Measurements from ENCODE around the gene GNAQ.
"Not testable (repeated sequence)": the region's sequence is repeated elsewhere in the genome, so short reads cannot be mapped to it uniquely, and the experiment has no call there.

Gene GNAQ

GRCh38 chr9:77865385-77866047 lies 166.1 kb downstream of the GNAQ start:
- no peak for DNase-seq

GRCh38 chr9:77864211-77864889 lies 167.3 kb downstream of the GNAQ start:
- no peak for DNase-seq

- not testable (repeated sequence) for DNase-seq
Measured at GRCh38 chr9:77863638-77864037, 168.0 kb downstream of the GNAQ start.

DNA sequence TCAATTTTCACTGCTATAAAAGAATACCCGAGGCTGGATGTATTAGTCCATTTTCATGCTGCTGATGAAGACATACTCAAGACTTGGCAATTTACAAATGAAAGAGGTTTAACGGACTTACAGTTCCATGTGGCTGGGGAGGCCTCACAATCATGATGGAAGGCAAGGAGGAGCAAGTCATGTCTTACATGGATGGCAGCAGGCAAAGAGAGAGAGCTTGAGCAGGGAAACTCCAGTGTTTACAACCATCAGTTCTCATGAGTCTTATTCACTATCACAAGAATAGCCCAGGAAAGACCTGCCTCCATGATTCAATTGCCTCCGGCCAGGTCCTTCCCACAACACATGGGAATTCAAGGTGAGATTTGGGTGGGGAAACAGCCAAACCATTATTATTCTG lies 170.7 kb downstream of the GNAQ start:
- DNase-seq: not testable (repeated sequence)

- peak in 1 of 2 donors; percentile 17 for DNase-seq
Measured at GRCh38 chr9:77857513-77858259, 173.9 kb downstream of the GNAQ start.

DNA sequence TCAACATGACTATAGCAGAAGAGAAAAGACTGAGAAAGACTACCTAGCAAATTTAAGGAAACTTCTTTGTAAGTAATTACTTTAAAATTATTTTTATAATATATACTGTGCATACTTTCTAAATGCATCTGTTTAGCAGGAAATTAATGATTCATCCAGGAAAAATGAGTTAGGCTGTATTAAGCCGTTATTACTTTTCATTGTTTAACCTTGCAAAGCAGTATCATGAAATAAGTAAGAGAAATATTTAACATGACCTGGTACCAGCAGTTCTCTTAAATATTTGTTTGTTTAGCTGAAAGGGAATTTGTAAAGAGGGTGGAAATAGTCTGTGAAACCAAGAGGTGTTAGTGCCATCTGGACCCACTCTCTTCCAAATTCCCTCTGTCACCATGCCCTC lies 175.0 kb downstream of the GNAQ start:
- no peak for DNase-seq

DNA sequence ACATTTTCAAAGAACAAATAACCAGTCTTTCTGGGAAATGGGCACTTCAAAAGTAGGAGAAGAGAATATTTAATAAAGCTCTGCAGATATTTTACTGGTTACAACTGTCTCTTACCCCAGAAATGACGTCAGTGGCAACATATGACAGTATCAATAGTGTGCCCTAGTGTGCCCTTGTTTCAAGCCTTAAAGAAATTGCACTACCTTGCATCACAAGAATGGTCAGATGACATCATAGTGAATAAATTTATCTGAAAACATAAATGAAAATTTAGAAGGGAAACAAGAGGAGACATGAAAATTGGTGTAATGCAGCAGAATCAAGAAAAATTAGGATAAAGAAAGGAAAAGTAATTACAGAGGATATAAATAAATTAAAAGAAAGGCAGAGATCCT lies 176.7 kb downstream of the GNAQ start:
- no peak for DNase-seq

GRCh38 chr9:77854258-77854915 lies 177.2 kb downstream of the GNAQ start:
- DNase-seq: no peak

GRCh38 chr9:77853716-77854115 lies 177.9 kb downstream of the GNAQ start:
- no peak for DNase-seq

DNA sequence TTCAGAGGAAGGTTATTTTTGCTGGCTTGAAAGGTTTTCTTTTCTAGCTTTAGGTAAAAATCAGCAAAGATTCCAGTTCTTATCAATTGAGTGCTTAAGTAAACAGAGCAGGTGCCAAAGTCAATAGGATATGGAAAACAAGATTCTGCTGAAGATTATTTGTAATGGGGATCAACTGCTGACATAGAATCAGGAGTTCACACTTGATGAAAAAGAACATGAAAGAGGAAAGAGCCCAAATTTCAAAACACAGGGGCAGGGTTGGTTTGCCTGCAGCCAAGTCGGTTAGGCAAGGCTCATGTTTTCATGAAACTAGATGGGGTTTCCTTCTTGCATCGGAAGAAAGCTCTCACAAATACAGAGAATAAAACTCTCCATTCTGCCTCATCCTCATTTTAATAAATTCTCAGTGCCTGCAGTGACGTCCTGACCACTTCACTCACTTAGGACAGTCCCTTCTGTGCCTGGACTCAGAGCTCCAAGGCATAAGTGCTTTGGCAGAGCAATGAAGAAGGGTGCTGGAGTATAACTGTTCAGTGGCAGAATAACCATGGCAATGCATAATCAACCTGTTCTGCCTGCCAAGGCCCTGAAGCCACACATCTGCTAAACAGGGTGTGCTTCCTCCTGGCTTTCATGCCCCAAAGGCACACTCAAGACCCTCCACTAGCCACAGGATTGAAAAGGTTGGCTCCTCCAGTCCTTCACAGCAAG lies 179.6 kb downstream of the GNAQ start:
- no peak for DNase-seq

DNA sequence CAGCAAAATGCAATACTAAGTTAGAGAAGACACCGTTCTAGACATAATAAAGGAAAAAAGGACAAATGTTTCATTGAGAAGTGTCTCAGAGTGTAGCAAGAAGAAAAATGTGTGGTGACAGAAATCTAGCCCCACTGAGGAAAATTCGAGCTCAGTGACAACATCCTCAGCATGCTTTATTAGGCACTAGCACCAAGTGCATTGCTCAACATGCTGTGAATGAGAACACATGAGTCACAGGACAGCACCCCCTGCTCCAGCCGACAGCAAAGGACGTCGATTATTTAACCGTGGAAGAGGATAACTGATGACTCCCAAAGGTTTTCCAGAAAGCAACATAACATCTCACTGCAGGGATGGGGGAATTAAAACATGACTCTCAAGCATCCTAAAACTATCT lies 182.7 kb downstream of the GNAQ start:
- DNase-seq: peak in 1 of 2 donors; percentile 72

GRCh38 chr9:77848404-77848803 lies 183.2 kb downstream of the GNAQ start:
- DNase-seq: peak; percentile 48 to 83

- DNase-seq: no peak
Measured at GRCh38 chr9:77847626-77848025, 184.0 kb downstream of the GNAQ start.

DNA sequence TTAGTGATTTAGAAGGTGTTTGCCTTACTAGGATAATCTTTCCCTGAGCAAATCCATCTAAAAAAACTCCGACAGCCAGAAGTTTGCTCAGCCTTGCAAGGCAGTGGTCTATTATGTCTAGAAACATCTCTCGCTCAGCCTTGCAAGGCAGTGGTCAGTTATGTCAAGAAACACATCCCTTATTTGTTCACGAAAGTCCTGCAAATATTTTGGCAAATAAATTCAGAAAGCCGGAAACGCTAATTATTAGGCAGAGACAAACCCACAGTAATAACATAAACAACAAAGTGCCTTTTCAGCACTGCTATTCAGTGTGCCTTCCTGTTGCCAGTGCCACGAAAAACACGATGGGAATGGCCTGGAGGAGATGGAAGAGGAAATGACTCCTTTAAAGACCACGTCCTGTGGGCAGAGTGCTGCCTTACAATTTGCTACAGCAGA lies 184.5 kb downstream of the GNAQ start:
- DNase-seq: no peak

DNA sequence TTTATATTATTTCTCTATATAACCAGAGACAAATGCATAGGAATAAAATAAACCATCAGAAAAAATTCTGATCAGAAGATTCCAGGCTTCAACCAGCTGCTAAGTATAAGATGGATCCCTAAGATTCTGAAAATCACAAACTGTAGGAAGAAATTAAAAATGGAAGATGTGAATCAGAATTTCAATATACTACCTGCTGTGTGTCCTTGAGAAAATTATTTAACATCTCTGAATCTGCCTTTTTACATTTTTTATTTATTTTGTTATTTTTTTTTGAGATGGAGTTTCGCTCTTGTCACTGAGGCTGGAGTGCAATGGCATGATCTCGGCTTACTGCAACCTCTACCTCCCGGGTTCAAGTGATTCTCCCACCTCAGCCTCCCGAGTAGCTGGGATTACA lies 187.2 kb downstream of the GNAQ start:
- no peak for DNase-seq

- no peak for DNase-seq
Measured at GRCh38 chr9:77843871-77844155, 187.8 kb downstream of the GNAQ start.

DNA sequence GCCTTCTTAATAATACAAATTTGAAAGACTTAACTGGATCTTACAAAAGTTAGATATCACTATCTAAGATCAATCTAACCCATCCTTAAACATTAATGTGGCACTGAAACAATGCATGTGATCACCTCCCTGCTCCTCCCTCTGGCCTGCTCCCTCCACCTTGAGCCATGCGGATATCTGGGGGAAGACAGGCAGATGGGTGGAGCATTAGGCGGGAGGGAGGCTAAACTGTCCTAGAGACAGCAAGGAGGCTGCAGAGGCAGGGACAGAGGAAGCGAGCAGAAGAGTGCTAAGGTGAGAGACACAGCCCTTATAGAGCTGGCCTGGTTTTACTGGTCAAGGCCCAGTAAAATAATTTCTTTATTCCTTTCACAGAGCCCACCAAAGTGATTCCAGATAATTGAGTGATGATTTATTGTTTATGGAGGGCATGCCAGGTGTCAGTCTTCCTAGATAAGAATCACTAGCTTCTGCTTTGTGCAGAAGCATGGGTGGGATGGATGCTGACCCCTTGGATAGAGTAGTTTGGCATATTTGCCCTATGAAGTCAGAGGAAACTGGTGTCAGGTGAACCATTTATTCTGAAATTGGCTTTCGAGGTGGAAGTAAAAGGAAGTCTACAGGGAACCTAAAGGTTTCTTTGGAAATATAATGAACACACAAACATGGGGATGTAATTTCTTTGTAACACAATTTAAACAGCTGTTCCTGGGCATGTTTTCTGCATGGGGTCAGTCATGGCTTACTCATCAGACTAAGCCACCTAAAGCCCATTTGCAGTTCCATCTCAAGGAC lies 188.3 kb downstream of the GNAQ start:
- DNase-seq: no peak

GRCh38 chr9:77841739-77842386 lies 189.7 kb downstream of the GNAQ start:
- peak in 1 of 2 donors; percentile 59 for DNase-seq

- DNase-seq: no peak
Measured at GRCh38 chr9:77839459-77840140, 192.0 kb downstream of the GNAQ start.

DNA sequence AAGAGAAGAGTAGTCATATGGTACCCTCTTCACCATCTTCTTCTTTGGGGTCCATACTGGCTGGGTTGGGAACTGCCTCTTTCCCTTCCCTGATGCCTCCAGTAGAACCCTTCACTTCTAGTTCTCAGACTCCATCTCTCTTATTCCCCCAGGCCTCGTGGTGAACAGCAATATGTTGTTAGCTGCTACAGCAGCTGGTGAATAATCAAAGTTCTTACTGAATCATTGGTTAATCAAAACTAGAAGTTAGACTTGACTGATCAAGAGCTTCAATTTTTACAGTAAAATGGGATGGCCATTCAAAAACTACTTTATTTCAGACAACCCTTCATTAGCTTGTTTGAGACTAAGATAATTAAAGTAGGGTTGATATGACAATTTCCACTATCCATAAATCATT lies 192.6 kb downstream of the GNAQ start:
- no peak for DNase-seq

Data from hippocampal formation (tissue), 2 donors.